Panc1 (cell line): ENCODE measurements around the gene SSBP3. TPM values are rescaled to one million over a fixed set of nuclear protein-coding genes. Genes with fewer than 3 reads are reported as not detected.
A peak's percentile ranks its signal among the peaks of the same experiment; 100 is the strongest.

ENCODE experiments used
- ATAC-seq: fragments of 200-7000 bp; cut with Tn5 transposase; 2 replicates; pipeline ENCODE4 v1.9.1; 2020; ENCODE audit warnings: mild to moderate bottlenecking, moderate library complexity
- BruUV-seq: library from RNA; stranded (reverse); fragments of 400-500 nt; replicated peaks from 2 replicates; lab custom pipeline; 2021; lab: Mats Ljungman, UMichigan
- CTCF ChIA-PET: fragments of 300-600 bp; sonication (Branson Sonifier 250); formaldehyde crosslinking; loops from one replicate; lab custom pipeline; 2022; ENCODE audit warnings: antibody characterized with exemption; lab: Charles Lee
- POLR2A ChIA-PET: fragments of 300-600 bp; sonication (Branson Sonifier 250); formaldehyde crosslinking; loops from one replicate; lab custom pipeline; 2022; ENCODE audit warnings: antibody characterized with exemption; lab: Charles Lee
- DNase-seq: peaks from one replicate; pipeline ENCODE4 v3.0.0-alpha.2; 2010; ENCODE audit warnings: low read depth, low spot score
- H3K27ac ChIP-seq: 2 replicates; pipeline ENCODE4 v1.5.1; 2011; ENCODE audit warnings: mild to moderate bottlenecking, low read length, inconsistent platforms
- H3K27me3 ChIP-seq: fragments of 200-500 bp; sonication (Bioruptor generic); 2 replicates; pipeline ENCODE4 v1.6.0; 2014; ENCODE audit warnings: low read length, inconsistent platforms; ENCODE audit not compliant: control insufficient read depth, insufficient read depth
- H3K36me3 ChIP-seq: fragments of 200-500 bp; sonication (Bioruptor generic); 2 replicates; pipeline ENCODE4 v1.5.1; 2014; ENCODE audit warnings: inconsistent platforms, mild to moderate bottlenecking, low read length, moderate library complexity; ENCODE audit not compliant: control insufficient read depth, insufficient read depth
- H3K4me1 ChIP-seq: 2 replicates; pipeline ENCODE4 v1.5.1; 2011; ENCODE audit warnings: inconsistent platforms, mild to moderate bottlenecking, low read length, moderate library complexity; ENCODE audit not compliant: control insufficient read depth, insufficient read depth
- H3K4me3 ChIP-seq, 2 experiments: 2 replicates each; pipeline ENCODE4 v1.5.1; 2011 to 2012; ENCODE audit warnings: low read depth in 2 of 2, low read length in 2 of 2, mild to moderate bottlenecking in 2 of 2, inconsistent platforms in 1 of 2, moderate library complexity in 1 of 2
- H3K9me3 ChIP-seq: fragments of 200-500 bp; sonication (Bioruptor generic); 2 replicates; pipeline ENCODE4 v1.5.1; 2014; ENCODE audit warnings: low read depth, mild to moderate bottlenecking, inconsistent platforms, low read length, moderate library complexity; ENCODE audit not compliant: control insufficient read depth, insufficient read depth
- CTCF ChIP-seq: fragments of 450-650 bp; IDR thresholded peaks from 2 replicates; pipeline ENCODE4 v1.5.1; 2017; ENCODE audit warnings: mild to moderate bottlenecking
- POLR2AphosphoS5 ChIP-seq: IDR thresholded peaks from 2 replicates; pipeline ENCODE4 v1.6.1; 2012; ENCODE audit warnings: mild to moderate bottlenecking, low read depth, low read length, moderate library complexity
- REST ChIP-seq, 2 experiments: IDR thresholded peaks; 2 replicates each; pipeline ENCODE4 v1.6.1; 2011 to 2012; ENCODE audit warnings: low read depth in 2 of 2, control low read depth in 1 of 2, low read length in 1 of 2, mild to moderate bottlenecking in 1 of 2, moderate library complexity in 1 of 2; ENCODE audit not compliant: insufficient read depth in 1 of 2
- SIN3A ChIP-seq: IDR thresholded peaks from 2 replicates; pipeline ENCODE4 v1.6.1; 2012; ENCODE audit warnings: low read depth, mild to moderate bottlenecking, low read length, moderate library complexity, borderline replicate concordance; ENCODE audit not compliant: insufficient read depth
- TCF7L2 ChIP-seq: IDR thresholded peaks from 2 replicates; pipeline ENCODE4 v1.6.1; 2011; ENCODE audit warnings: mild to moderate bottlenecking, low read depth, low read length, inconsistent platforms
- in situ Hi-C: cut with HindIII; loops from 2 replicates; pipeline ENCODE4 v1.10.0; 2016; ENCODE audit warnings: low sequenced_read_pairs, low pct_unique_long_range_greater_than_20kb
- intact Hi-C: fragments of 100-400 bp; cut with micrococcal nuclease; formaldehyde crosslinking; loops from one replicate; pipeline ENCODE4 v1.10.0; 2022; ENCODE audit not compliant: unreplicated experiment
- total RNA-seq: library from RNA; stranded (reverse); gene quantifications from one replicate; pipeline ENCODE4 v1.2.1, GENCODE V29; 2021; ENCODE audit not compliant: unreplicated experiment

Gene SSBP3
- total RNA-seq, 1 experiment from 2014 or later, result 22.5 TPM

GRCh38 chr1:54407404-54408146 lies 1.4 kb upstream of the SSBP3 start:
- no peaks in the 10 kb centered on the region for H3K9me3 ChIP-seq
- in situ Hi-C loops (no loop called here), intact Hi-C loops (loop anchor here (1.0 kb wide), 1 partner anchor 81 kb away; no protein-coding TSS in a partner anchor)
- peaks cover 19% of the 10 kb centered on the region for H3K4me1 ChIP-seq
- peak overlapping the region; percentile 57 to 78 for H3K4me3 ChIP-seq
- TF ChIP-seq REST (IDR thresholded peaks at IDR 0.05; ENCODE audit: insufficient read depth in 1 of 2, low read depth in 2 of 2, low read length in 1 of 2), result no peak
- peak; percentile 60; the same call in 1 of the 2 replicates for TF ChIP-seq POLR2AphosphoS5
- TF ChIP-seq TCF7L2, result peak; percentile 55; the same call in 1 of the 2 replicates
- no peak for TF ChIP-seq CTCF
- TF ChIP-seq SIN3A, result no peak
- DNase-seq, result peak; percentile 73
- ChIA-PET CTCF (no interaction called here), POLR2A (interaction anchor here (0.7 kb wide), 3 partner anchors 81 to 296 kb away, joined by 9 to 17 read pairs (median 13); no protein-coding TSS in a partner anchor)
- H3K27ac ChIP-seq, result peak overlapping the region; percentile 77
- no TSS peak for BruUV-seq
- H3K36me3 ChIP-seq, result no peaks in the 10 kb centered on the region
- peak; percentile 42 for ATAC-seq
- no peaks in the 10 kb centered on the region for H3K27me3 ChIP-seq

- no TSS peak for BruUV-seq
- in situ Hi-C loops, result no loop called here
- Histone ChIP-seq H3K36me3 (no peaks in the 10 kb centered on the region), H3K27ac (peak overlapping the region; percentile 77), H3K9me3 (no peaks in the 10 kb centered on the region), H3K4me1 (peaks cover 19% of the 10 kb centered on the region), H3K27me3 (no peaks in the 10 kb centered on the region), H3K4me3 (peak overlapping the region; percentile 57 to 78)
- ATAC-seq (no peak), DNase-seq (no peak)
- no peak for TF ChIP-seq TCF7L2
- TF ChIP-seq POLR2AphosphoS5, result no peak
- TF ChIP-seq CTCF, result no peak
- TF ChIP-seq REST (IDR thresholded peaks at IDR 0.05; ENCODE audit: insufficient read depth in 1 of 2, low read depth in 2 of 2, low read length in 1 of 2), result no peak
- no peak for TF ChIP-seq SIN3A
- ChIA-PET CTCF (no interaction called here), POLR2A (interaction anchor here (0.7 kb wide), 3 partner anchors 82 to 295 kb away, joined by 9 to 17 read pairs (median 13); no protein-coding TSS in a partner anchor)
- intact Hi-C loops, result loop anchor here (1.0 kb wide), 1 partner anchor 81 kb away; no protein-coding TSS in a partner anchor
Measured at GRCh38 chr1:54407154-54407403, 885 bp upstream of the SSBP3 start.
